ENCODE measurements around the gene ZXDC.

GRCh38 chr3:126472277-126473006 lies 3.2 kb downstream of the ZXDC start:
- TF ChIP-seq CTCF (IDR thresholded peaks at IDR 0.05): no peak
- TF ChIP-seq POLR2A (IDR thresholded peaks at IDR 0.05): no peak
- no peak for TF ChIP-seq EP300 (IDR thresholded peaks at IDR 0.05)

All from ovary (tissue), 3 donors.